Activated CD4-positive, alpha-beta T cell treated with anti-CD3 and anti-CD28 coated beads for 24 hours (primary cell): ENCODE data around the gene PCSK9.

Experiments used
- DNase-seq, 2 donors: peaks; one replicate each; pipeline ENCODE4 v3.0.0-alpha.2; 2020; ENCODE audit warnings: low read depth in 2 of 2

PCSK9 gene

GRCh38 chr1:55059302-55060132 is 20.2 kb downstream of the PCSK9 start:
- no peak for DNase-seq

- DNase-seq, result peak in 1 of 2 donors; percentile 11
Measured at GRCh38 chr1:55060133-55060999, 21.0 kb downstream of the PCSK9 start.

- DNase-seq, result no peak
Measured at GRCh38 chr1:55061000-55061705, 21.8 kb downstream of the PCSK9 start.

- DNase-seq, result no peak
Measured at GRCh38 chr1:55061706-55062321, 22.5 kb downstream of the PCSK9 start.

GRCh38 chr1:55062801-55063576 is 23.6 kb downstream of the PCSK9 start:
- DNase-seq, result no peak

- DNase-seq, result no peak
Measured at GRCh38 chr1:55063577-55063942, 24.2 kb downstream of the PCSK9 start.

GRCh38 chr1:55064071-55064581 is 24.8 kb downstream of the PCSK9 start:
- DNase-seq, result no peak

- DNase-seq, result no peak
Measured at GRCh38 chr1:55064861-55065263, 25.5 kb downstream of the PCSK9 start.

GRCh38 chr1:55065648-55066047 is 26.3 kb downstream of the PCSK9 start:
- DNase-seq, result no peak

- DNase-seq, result no peak
Measured at GRCh38 chr1:55067022-55067778, 27.9 kb downstream of the PCSK9 start.

GRCh38 chr1:55067914-55068313 is 28.6 kb downstream of the PCSK9 start:
- no peak for DNase-seq

- DNase-seq, result no peak
Measured at GRCh38 chr1:55068638-55069037, 29.3 kb downstream of the PCSK9 start.

- DNase-seq, result no peak
Measured at GRCh38 chr1:55069280-55069679, 29.9 kb downstream of the PCSK9 start.

- DNase-seq, result no peak
Measured at GRCh38 chr1:55070293-55071164, 31.2 kb downstream of the PCSK9 start.

- DNase-seq, result no peak
Measured at GRCh38 chr1:55071477-55071876, 32.1 kb downstream of the PCSK9 start.

- no peak for DNase-seq
Measured at GRCh38 chr1:55073187-55073916, 34.0 kb downstream of the PCSK9 start.

- no peak for DNase-seq
Measured at GRCh38 chr1:55074455-55074854, 35.1 kb downstream of the PCSK9 start.

GRCh38 chr1:55076356-55076755 is 37.0 kb downstream of the PCSK9 start:
- no peak for DNase-seq
